Activated T-cell treated with anti-CD3 and anti-CD28 coated beads, Interleukin-2, amount 50 U/mL, for 72 hours (primary cell): ENCODE results near the gene PDZD8. TPM values are rescaled to one million over a fixed set of nuclear protein-coding genes. Genes with fewer than 3 reads are reported as not detected.

ENCODE experiments used
- ATAC-seq, 2 donors: fragments of 150-1000 bp; cut with Tn5 transposase; replicated peaks in 1 of 2; 2 replicates each; pipeline ENCODE4 v1.10.0; 2021; ENCODE audit warnings: moderate library complexity in 2 of 2, mild to moderate bottlenecking in 1 of 2
- DNase-seq, 2 donors: peaks; one replicate each; pipeline ENCODE4 v3.0.0; 2021 to 2022; ENCODE audit warnings: mixed read lengths in 1 of 2
- H3K27ac Mint-ChIP-seq: one replicate; pipeline ENCODE4 v1.8.0; 2022; ENCODE audit warnings: mild to moderate bottlenecking, moderate library complexity, mixed read lengths
- H3K27me3 Mint-ChIP-seq: one replicate; pipeline ENCODE4 v1.8.0; 2022; ENCODE audit warnings: low read depth, mixed read lengths
- H3K36me3 Mint-ChIP-seq, 2 donors: one replicate each; pipeline ENCODE4 v1.8.0; 2022; ENCODE audit warnings: mixed read lengths in 2 of 2, mild to moderate bottlenecking in 1 of 2; ENCODE audit not compliant: insufficient read depth in 2 of 2
- H3K4me1 Mint-ChIP-seq: one replicate; pipeline ENCODE4 v1.8.0; 2022; ENCODE audit warnings: low read depth, mixed read lengths
- H3K4me3 Mint-ChIP-seq, 2 donors: one replicate each; pipeline ENCODE4 v1.8.0; 2022; ENCODE audit warnings: mild to moderate bottlenecking in 2 of 2, mixed read lengths in 2 of 2, moderate library complexity in 2 of 2
- H3K9me3 Mint-ChIP-seq, 2 donors: one replicate each; pipeline ENCODE4 v1.8.0; 2022; ENCODE audit warnings: mixed read lengths in 2 of 2
- total RNA-seq, 2 donors: library from RNA; stranded (reverse); gene quantifications; one replicate each; pipeline ENCODE4 v1.2.3, GENCODE V29; 2022

PDZD8 gene
- total RNA-seq, 2 donors from 2014 or later, result 16.3 to 18.3 TPM

DNA sequence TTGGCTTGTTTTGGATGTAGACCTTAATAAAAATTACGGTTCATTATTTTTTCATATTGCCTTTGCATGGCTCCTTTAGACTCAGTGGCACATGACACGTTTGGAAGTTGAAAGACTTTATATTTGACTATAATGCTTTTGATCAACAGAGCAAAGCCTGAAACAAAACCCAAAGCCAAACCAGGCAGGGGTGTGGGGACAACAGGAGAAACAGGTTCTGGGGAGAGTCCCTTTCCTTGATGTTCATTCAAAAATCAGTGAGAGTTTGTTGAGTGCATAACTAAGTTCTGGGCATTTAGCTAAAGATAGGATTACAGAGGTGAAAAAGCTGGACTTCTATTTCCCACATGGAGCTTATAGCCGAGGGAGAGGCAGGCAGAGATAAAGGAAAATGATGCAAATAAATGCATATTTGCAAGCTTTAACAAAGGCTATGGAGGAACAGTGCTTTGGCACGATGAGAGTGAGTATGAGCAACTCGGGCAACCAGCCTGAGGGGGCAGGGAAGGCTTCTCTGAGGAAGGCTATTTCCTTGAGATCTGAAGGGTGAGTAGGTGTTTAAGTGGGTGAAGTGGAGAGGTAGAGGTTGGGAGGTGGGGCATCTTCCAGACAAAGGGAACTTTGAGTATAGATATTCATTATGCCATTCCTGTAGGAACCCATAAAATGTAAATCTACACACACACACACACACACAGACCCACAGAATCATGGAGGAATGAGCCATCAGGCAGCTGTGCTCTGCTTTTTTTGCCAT lies 34.5 kb upstream of the PDZD8 start:
- no peaks in the 10 kb centered on the region for H3K36me3 Mint-ChIP-seq
- H3K27ac Mint-ChIP-seq, result no peak overlapping the region

DNA sequence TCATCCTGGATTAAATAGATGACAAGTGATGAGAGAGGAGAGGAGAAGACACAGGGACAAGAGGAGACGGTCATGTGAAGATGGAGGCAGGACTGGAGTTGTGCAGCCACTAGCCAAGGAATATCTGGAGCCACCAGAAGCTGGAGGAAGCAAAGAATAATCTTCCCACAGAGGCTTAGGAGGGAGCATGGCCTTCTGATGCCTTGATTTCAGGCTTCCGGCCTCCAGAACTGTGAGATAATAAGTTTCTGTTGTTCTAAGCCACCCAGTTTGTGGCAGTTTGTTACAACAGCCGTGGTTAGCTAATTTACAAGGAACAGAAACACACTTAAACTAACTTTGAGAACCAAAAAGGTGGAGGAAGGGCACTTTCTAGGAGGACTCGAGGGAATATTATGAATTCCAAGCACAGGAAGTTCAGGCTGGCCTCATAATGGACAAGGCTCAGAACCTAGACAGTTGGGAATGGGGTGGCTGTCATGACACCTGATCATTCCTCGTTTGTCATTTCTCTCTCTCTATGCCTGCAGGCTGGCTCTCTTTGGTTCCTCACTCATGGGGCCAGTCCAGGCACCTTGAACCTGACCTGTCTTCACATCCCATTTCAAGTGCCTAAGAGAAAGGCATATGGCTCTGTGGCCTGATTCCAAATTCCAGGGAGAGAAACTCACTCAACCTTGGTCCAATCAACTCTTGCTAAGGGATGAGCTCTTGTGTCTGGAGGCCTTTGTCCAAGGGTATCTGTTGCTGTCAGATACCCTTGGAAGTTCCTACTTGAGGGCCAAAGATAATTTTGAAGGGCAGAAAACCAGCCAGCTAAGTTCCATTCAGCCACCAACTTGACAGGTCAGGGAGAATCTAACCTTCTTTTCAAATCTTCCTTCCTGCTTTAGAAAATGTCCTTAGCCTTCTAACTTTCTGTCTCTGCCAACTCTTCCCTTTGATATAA lies 33.5 kb upstream of the PDZD8 start:
- no peak for ATAC-seq
- peaks cover 21% of the 10 kb centered on the region for H3K27me3 Mint-ChIP-seq
- H3K4me1 Mint-ChIP-seq, result no peaks in the 10 kb centered on the region

More for the DNA sequence above, 34.5 kb upstream of the PDZD8 start:
- H3K27me3 Mint-ChIP-seq, result peaks cover 21% of the 10 kb centered on the region
- no peak overlapping the region for H3K4me3 Mint-ChIP-seq
- H3K4me1 Mint-ChIP-seq, result no peaks in the 10 kb centered on the region
- ATAC-seq, result no peak
- no peak for DNase-seq
- H3K9me3 Mint-ChIP-seq, result no peaks in the 10 kb centered on the region

DNA sequence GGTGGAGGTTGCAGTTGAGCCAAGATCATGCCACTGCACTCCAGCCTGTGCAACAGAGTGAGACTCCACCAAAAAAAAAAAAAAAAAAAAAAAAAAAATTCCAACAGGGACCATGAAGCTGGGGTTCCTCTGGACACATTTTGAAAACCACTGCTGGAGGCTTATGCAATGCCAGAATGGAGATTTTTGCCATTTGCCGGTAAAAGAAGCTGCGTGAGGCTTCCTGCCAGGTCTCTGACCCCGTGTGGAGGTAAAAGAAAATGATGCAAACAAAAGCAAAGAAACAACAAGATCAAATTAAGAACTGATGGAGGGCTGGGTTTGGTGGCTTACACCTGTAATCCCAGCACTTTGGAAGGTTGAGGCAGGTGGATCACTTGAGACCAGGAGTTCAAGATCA lies 30.5 kb upstream of the PDZD8 start:
- peaks cover 12% of the 10 kb centered on the region for H3K27me3 Mint-ChIP-seq
- DNase-seq (no peak), ATAC-seq (no peak)
- no peak overlapping the region for H3K27ac Mint-ChIP-seq
- H3K4me1 Mint-ChIP-seq, result no peaks in the 10 kb centered on the region
- H3K9me3 Mint-ChIP-seq, result no peaks in the 10 kb centered on the region
- no peak overlapping the region for H3K4me3 Mint-ChIP-seq
- no peaks in the 10 kb centered on the region for H3K36me3 Mint-ChIP-seq

More for the DNA sequence above, 33.5 kb upstream of the PDZD8 start:
- Mint-ChIP-seq H3K9me3 (no peaks in the 10 kb centered on the region), H3K4me3 (no peak overlapping the region), H3K36me3 (no peaks in the 10 kb centered on the region), H3K27ac (no peak overlapping the region)
- DNase-seq, result no peak

DNA sequence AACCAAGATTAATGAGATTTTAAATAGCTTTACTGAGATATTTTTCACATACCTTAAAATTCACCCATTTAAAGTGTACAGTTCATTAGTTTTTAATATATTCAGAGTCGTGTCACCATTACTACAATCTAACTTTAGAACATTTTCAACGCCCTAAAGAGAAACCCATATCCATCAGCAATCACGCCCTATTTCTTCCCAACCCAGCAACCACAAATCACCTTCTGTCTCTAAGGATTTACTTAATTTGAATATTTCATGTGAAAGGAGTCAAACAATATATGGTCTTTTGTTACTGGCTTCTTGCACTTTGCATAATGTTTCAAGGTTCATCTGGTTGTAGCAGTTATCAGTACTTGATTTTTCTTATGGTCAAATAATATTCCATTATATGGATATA lies 25.1 kb upstream of the PDZD8 start:
- Mint-ChIP-seq H3K27ac (no peak overlapping the region), H3K27me3 (peaks cover 6% of the 10 kb centered on the region), H3K9me3 (no peaks in the 10 kb centered on the region), H3K4me1 (no peaks in the 10 kb centered on the region), H3K4me3 (no peak overlapping the region), H3K36me3 (no peaks in the 10 kb centered on the region)
- ATAC-seq (no peak), DNase-seq (no peak)

DNA sequence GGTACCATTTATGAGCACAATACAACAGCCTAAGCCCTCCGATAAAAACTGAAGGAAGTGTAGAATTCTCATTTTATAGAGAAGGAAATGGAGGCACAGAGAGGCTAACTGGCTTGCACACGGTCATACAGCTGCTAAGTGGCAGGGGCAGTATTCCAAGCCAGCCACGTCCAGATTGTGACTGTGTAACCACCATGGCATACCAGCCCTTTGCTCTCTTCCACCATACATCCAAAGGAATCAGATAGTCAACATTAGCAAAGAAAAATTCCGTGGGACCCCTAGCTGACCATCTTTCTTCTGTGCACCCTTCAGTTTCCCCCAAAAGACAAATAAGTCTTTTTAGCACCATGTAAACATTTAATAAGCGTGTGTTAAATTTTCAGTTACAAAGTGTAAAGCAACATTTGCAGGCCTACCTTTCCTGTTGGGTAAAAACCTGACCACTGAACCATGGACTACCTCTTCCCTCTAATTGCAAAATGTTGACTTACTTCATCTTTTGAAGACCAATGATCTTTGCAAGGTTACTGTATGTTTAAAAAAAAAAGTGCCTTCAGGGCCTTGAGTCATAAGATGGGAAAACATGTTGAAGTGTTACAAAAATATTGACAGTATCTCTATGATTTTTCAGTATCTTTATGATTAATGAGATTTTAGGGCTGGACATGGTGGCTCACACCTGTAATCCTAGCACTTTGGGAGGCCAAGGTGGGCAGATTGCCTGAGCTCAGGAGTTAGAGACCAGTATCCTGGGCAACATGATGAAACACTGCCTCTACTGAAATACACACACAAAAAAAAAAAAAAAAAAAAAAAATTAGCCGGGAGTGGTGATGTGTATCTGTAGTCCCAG lies 24.3 kb upstream of the PDZD8 start:
- no peak for DNase-seq
- Mint-ChIP-seq H3K4me1 (no peaks in the 10 kb centered on the region), H3K9me3 (no peaks in the 10 kb centered on the region), H3K36me3 (no peaks in the 10 kb centered on the region), H3K4me3 (no peak overlapping the region), H3K27ac (no peak overlapping the region), H3K27me3 (peaks cover 12% of the 10 kb centered on the region)
- ATAC-seq, result no peak

DNA sequence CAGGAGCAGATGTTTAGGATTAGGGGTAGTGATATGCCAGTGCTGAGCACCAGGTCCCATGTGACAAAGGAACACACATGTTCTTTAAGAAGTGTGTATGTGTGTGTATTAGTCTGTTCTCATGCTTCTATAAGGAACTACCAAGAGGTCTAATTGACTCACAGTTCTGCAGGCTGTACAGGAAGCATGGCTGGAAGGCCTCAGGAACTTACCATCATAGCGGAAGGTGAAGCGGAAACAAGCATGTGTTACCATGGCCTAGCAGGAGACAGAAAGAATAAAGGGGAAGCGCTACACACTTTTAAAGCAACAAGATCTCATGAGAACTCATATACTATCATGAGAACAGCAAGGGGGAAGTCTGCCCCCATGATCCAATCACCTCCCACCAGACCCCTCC lies 22.8 kb upstream of the PDZD8 start:
- H3K4me1 Mint-ChIP-seq, result no peaks in the 10 kb centered on the region
- H3K4me3 Mint-ChIP-seq, result no peak overlapping the region
- H3K27ac Mint-ChIP-seq, result no peak overlapping the region
- ATAC-seq (no peak), DNase-seq (no peak)
- no peaks in the 10 kb centered on the region for H3K36me3 Mint-ChIP-seq
- H3K27me3 Mint-ChIP-seq, result peaks cover 12% of the 10 kb centered on the region
- H3K9me3 Mint-ChIP-seq, result no peaks in the 10 kb centered on the region

DNA sequence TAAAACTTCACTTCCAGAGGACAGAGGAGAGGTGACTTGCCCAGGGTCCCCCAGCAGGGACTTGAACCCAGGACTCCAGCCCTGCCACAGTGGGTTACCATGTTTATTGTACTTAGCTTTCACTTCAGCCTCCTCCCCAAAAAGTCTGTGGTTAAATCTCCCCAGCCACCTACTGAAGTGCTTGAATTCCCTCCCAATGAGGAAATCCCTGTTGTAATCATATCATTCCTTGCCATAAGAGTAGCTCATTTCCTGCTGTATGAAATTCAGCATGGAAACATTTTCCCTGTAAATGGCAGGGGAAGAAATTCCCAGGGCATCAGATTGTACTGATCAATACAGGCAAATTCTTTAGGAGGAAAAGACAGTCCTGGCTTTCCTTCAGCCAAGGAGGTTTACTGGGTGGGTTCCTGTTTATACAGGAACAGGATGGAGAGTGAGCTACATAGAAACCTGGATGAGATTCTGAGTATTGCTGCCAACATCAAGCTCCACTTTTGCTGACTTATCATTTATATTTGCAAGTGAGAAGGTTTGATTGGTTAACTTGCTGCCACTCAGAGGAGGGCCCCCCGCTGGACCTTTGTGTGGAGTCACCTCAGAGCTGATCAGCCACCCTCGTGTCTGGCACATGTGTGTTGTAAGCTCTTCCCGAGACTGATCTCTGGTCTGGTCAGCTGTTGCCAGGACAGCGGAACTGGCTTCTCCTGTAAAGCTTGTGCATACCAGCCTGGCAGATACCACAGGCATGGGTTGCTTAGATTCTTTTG lies 16.4 kb upstream of the PDZD8 start:
- no peaks in the 10 kb centered on the region for H3K4me1 Mint-ChIP-seq
- DNase-seq (no peak), ATAC-seq (no peak)
- no peaks in the 10 kb centered on the region for H3K36me3 Mint-ChIP-seq
- H3K27ac Mint-ChIP-seq, result no peak overlapping the region
- peaks cover 1% of the 10 kb centered on the region in 2 donors for H3K9me3 Mint-ChIP-seq
- no peak overlapping the region for H3K4me3 Mint-ChIP-seq
- H3K27me3 Mint-ChIP-seq, result peaks cover 54% of the 10 kb centered on the region

DNA sequence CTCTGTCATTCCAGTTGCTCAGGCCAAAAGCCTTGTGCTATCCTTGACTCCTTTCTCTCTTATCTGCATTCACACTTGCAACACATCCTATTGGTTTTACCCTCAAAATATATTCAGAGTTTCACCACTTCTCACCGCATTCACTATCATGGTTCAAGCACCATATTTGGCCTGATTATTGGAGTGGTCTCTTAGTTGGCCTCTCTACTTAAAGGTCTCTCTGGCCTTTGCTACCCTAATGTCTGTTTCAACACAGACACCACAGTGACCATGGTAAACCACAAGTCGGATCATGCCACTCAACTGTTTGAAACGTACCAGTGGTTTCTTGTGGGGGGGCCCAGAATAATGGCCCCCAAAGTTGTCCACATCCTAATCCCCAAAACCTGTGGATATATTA lies 15.2 kb upstream of the PDZD8 start:
- Mint-ChIP-seq H3K4me1 (no peaks in the 10 kb centered on the region), H3K9me3 (peaks cover 1% of the 10 kb centered on the region in 2 donors), H3K4me3 (no peak overlapping the region), H3K27ac (no peak overlapping the region), H3K27me3 (peaks cover 63% of the 10 kb centered on the region), H3K36me3 (no peaks in the 10 kb centered on the region)
- ATAC-seq (no peak), DNase-seq (no peak)

DNA sequence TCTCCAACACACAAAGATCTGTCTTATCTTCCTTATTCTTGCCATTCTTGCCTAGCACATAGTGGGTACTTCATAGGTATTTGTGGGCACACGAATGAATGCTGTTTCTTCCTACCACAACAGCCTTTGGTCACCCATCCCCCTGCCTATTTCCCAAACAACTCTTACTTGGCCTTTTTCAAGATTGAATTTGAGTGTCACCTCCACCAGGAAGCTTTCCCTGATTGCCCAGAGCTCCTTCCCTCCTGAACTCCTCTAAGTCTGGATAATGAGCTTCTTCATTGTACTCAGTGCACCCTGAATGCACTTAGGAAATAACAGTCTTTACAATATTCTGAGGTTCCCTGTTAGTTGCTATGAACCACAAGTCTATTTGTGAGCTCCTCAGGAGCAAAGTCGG lies 11.6 kb upstream of the PDZD8 start:
- ATAC-seq, result no peak
- Mint-ChIP-seq H3K9me3 (peaks cover 1% of the 10 kb centered on the region in 2 donors), H3K4me3 (no peak overlapping the region), H3K36me3 (no peaks in the 10 kb centered on the region), H3K4me1 (no peaks in the 10 kb centered on the region), H3K27me3 (peaks cover 61% of the 10 kb centered on the region), H3K27ac (no peak overlapping the region)
- no peak for DNase-seq

DNA sequence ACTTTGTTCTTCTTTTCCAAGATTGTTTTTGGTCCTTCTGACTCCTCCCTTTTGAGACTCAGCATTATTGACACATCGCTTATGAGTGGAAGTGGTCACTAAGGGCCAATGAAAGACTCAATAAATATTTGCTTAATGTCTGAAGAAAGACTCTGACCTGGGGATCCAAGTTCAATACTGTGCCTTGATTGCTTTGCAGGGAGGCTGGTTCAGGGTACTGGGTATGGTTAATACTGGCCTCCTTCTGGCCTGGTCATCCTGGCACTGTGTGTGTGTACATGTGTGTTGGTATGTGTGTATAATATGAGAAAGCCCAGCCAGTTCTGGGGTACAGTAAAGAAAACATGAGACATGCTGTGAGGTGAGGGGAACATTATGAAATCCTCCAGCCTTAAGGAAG lies 7.6 kb upstream of the PDZD8 start:
- no peaks in the 10 kb centered on the region for H3K36me3 Mint-ChIP-seq
- DNase-seq, result no peak

DNA sequence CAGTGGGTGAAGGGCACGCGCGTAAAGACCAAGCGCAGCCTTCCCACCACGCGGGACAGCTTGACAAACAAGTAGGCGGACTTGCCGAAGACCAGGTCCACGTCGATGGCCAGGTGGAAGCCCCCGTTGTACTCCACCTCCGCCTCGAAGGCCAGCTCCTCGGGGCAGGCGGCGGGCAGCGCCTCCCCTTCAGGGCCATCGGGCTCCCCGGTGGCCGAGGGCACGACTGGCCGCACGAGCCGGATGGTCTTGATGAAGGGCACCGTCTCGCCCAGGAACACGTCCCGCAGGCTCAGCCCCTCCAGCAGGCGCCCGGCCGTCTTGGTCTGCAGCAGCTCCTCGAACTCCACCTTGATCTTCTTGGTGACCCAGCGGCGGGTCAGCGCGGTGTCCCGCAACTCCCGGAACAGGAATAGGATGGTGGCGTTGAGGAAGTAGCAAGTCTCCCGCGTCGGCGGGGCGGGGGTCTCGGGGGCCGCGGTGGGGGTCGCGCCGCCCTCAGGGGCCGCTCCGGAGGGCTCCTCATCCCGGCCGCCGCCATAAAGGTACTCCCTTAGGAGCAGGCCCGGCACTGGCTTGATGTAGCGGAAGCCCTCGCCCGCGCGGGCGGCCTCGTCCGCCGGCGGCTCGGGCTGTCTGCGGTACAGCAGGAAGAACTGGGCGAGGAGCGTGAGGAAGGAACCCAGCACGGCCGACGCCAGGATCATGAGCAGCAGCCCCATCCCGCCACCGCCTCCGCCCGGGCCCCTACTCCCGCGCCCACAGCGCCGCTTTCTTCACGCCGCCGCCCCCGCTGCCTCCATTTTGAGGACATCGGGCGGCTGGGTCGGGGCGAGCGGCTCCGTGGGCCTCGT lies 507 bp downstream of the PDZD8 start:
- H3K27me3 Mint-ChIP-seq, result peaks cover 26% of the 10 kb centered on the region
- H3K4me3 Mint-ChIP-seq, result peak overlapping the region; percentile 87 to 94
- DNase-seq (peak; percentile 37 to 40), ATAC-seq (peak; percentile 49 to 50)
- H3K36me3 Mint-ChIP-seq, result peaks cover 0 to under 1% of the 10 kb centered on the region in 2 donors
- H3K9me3 Mint-ChIP-seq, result no peaks in the 10 kb centered on the region
- peak overlapping the region; percentile 76 for H3K27ac Mint-ChIP-seq
- H3K4me1 Mint-ChIP-seq, result peaks cover 38% of the 10 kb centered on the region

More for the DNA sequence above, 7.6 kb upstream of the PDZD8 start:
- no peaks in the 10 kb centered on the region for H3K4me1 Mint-ChIP-seq
- H3K27ac Mint-ChIP-seq, result no peak overlapping the region
- ATAC-seq, result no peak
- H3K9me3 Mint-ChIP-seq, result no peaks in the 10 kb centered on the region
- no peak overlapping the region for H3K4me3 Mint-ChIP-seq
- H3K27me3 Mint-ChIP-seq, result peaks cover 59% of the 10 kb centered on the region
